Measurements from ENCODE around the gene LSM3. TPM values are rescaled to one million over a fixed set of nuclear protein-coding genes. Genes with fewer than 3 reads are reported as not detected.
"Not testable (repeated sequence)": the region's sequence is repeated elsewhere in the genome, so short reads cannot be mapped to it uniquely, and the experiment has no call there.

LSM3 gene
- polyA plus RNA-seq, 3 donors = 6.3 to 20.7 (median 11.0) TPM

GRCh38 chr3:14209581-14210289 is 31.1 kb downstream of the LSM3 start:
- no peak overlapping the region for H3K27ac ChIP-seq (ENCODE audit: low read depth, low read length)
- WGBS, 3 donors = 78 to 82% (median 79%) methylated on average over 14 of the region's 14 CpGs

- no peak overlapping the region for H3K27ac ChIP-seq (ENCODE audit: low read depth, low read length)
- WGBS, 3 donors = 67 to 84% (median 77%) methylated on average over 3 of the region's 3 CpGs
Measured at GRCh38 chr3:14210290-14210688, 31.7 kb downstream of the LSM3 start.

- H3K27ac ChIP-seq (ENCODE audit: low read depth, low read length) = no peak overlapping the region
- WGBS, 3 donors = 60 to 78% (median 75%) methylated on average over 4 of the region's 4 CpGs
Measured at GRCh38 chr3:14210843-14211594, 32.4 kb downstream of the LSM3 start.

GRCh38 chr3:14211621-14212020 is 33.0 kb downstream of the LSM3 start:
- 58 to 77% (median 69%) methylated on average over 4 of the region's 4 CpGs for WGBS, 3 donors
- no peak overlapping the region for H3K27ac ChIP-seq (ENCODE audit: low read depth, low read length)

GRCh38 chr3:14212032-14212431 is 33.4 kb downstream of the LSM3 start:
- WGBS, 3 donors = 88 to 94% (median 94%) methylated on average over 3 of the region's 3 CpGs
- H3K27ac ChIP-seq (ENCODE audit: low read depth, low read length) = no peak overlapping the region

- WGBS, 3 donors = 85 to 98% (median 93%) methylated on average over 7 of the region's 7 CpGs
- no peak overlapping the region for H3K27ac ChIP-seq (ENCODE audit: low read depth, low read length)
Measured at GRCh38 chr3:14213066-14213774, 34.6 kb downstream of the LSM3 start.

- H3K27ac ChIP-seq (ENCODE audit: low read depth, low read length) = no peak overlapping the region
- WGBS, 3 donors = 90 to 96% (median 91%) methylated on average over 4 of the region's 4 CpGs
Measured at GRCh38 chr3:14214764-14215163, 36.1 kb downstream of the LSM3 start.

- 6 to 59% (median 18%) methylated on average over 22 of the region's 22 CpGs for WGBS, 3 donors
- no peak overlapping the region for H3K27ac ChIP-seq (ENCODE audit: low read depth, low read length)
Measured at GRCh38 chr3:14216257-14217048, 37.8 kb downstream of the LSM3 start.

GRCh38 chr3:14218355-14218754 is 39.7 kb downstream of the LSM3 start:
- no peak overlapping the region for H3K27ac ChIP-seq (ENCODE audit: low read depth, low read length)

GRCh38 chr3:14220933-14221332 is 42.3 kb downstream of the LSM3 start:
- no peak overlapping the region for H3K27ac ChIP-seq (ENCODE audit: low read depth, low read length)
- 86 to 93% (median 91%) methylated on average over 1 of the region's 1 CpG for WGBS, 3 donors

GRCh38 chr3:14221902-14222301 is 43.3 kb downstream of the LSM3 start:
- H3K27ac ChIP-seq (ENCODE audit: low read depth, low read length) = no peak overlapping the region
- WGBS, 3 donors = 82 to 100% (median 93%) methylated on average over 1 of the region's 1 CpG

GRCh38 chr3:14222457-14222856 is 43.8 kb downstream of the LSM3 start:
- WGBS, 3 donors = 15 to 61% (median 15%) methylated on average over 1 of the region's 1 CpG
- no peak overlapping the region for H3K27ac ChIP-seq (ENCODE audit: low read depth, low read length)

GRCh38 chr3:14222900-14223594 is 44.4 kb downstream of the LSM3 start:
- no peak overlapping the region for H3K27ac ChIP-seq (ENCODE audit: low read depth, low read length)
- 70 to 81% (median 79%) methylated on average over 3 of the region's 3 CpGs for WGBS, 3 donors

- H3K27ac ChIP-seq (ENCODE audit: low read depth, low read length) = no peak overlapping the region
- whole genome bisulfite sequencing, 3 donors = 68 to 89% (median 88%) methylated on average over 1 of the region's 1 CpG
Measured at GRCh38 chr3:14223595-14223994, 45.0 kb downstream of the LSM3 start.

GRCh38 chr3:14224895-14225294 is 46.3 kb downstream of the LSM3 start:
- no peak overlapping the region for H3K27ac ChIP-seq (ENCODE audit: low read depth, low read length)
- WGBS, 3 donors = 46 to 69% (median 67%) methylated on average over 6 of the region's 6 CpGs

- H3K27ac ChIP-seq (ENCODE audit: low read depth, low read length) = no peak overlapping the region
- WGBS, 3 donors = 50 to 67% (median 60%) methylated on average over 9 of the region's 9 CpGs
Measured at GRCh38 chr3:14225421-14225820, 46.8 kb downstream of the LSM3 start.

- 40 to 79% (median 74%) methylated on average over 3 of the region's 3 CpGs for WGBS, 3 donors
- not testable (repeated sequence) for H3K27ac ChIP-seq (ENCODE audit: low read depth, low read length)
Measured at GRCh38 chr3:14226351-14226750, 47.7 kb downstream of the LSM3 start.

GRCh38 chr3:14227856-14228255 is 49.2 kb downstream of the LSM3 start:
- no peak overlapping the region for H3K27ac ChIP-seq (ENCODE audit: low read depth, low read length)
- 0 to 73% (median 46%) methylated on average over 1 of the region's 1 CpG for WGBS, 3 donors

Data from adipose tissue (tissue), 3 donors.